GM13976 (cell line): ENCODE results near the gene AUTS2.

Experiments
- DNase-seq: peaks from one replicate; pipeline ENCODE4 v3.0.0; 2012; ENCODE audit warnings: low spot score
- in situ Hi-C: fragments of 300-500 bp; cut with MboI; formaldehyde crosslinking; loops from one replicate; pipeline ENCODE4 v1.12.0; 2022; ENCODE audit warnings: low sequenced_read_pairs, mixed read lengths, inconsistent platforms; ENCODE audit not compliant: unreplicated experiment
- TF ChIP-seq, protein P1 (sequence below): IDR thresholded peaks from 2 replicates; pipeline ENCODE4 v1.5.1; 2012; ENCODE audit warnings: borderline replicate concordance, mild to moderate bottlenecking; ENCODE audit not compliant: insufficient read depth; ENCODE audit errors: extremely low read depth, missing control alignments, control extremely low read depth

Gene AUTS2

DNA sequence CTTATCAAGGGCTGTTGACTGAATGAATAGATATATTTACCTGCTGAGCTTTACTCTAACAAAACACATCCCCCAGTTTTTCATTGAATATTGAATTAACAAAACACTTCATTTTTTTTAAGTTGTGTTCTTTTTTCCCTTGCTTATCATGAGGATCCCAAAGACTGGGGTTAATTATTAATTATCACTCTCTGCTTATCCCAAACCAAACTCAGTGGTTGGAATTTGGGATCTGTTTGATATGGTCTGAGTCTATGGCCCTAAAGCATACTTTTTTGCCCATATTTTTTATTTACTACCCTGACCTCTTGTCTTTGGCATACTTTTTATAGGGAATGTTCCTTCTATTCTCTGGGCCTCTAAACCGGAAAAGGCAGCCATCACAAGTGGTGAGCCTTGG lies 836.5 kb downstream of the AUTS2 start:
- TF ChIP-seq, protein P1, sequence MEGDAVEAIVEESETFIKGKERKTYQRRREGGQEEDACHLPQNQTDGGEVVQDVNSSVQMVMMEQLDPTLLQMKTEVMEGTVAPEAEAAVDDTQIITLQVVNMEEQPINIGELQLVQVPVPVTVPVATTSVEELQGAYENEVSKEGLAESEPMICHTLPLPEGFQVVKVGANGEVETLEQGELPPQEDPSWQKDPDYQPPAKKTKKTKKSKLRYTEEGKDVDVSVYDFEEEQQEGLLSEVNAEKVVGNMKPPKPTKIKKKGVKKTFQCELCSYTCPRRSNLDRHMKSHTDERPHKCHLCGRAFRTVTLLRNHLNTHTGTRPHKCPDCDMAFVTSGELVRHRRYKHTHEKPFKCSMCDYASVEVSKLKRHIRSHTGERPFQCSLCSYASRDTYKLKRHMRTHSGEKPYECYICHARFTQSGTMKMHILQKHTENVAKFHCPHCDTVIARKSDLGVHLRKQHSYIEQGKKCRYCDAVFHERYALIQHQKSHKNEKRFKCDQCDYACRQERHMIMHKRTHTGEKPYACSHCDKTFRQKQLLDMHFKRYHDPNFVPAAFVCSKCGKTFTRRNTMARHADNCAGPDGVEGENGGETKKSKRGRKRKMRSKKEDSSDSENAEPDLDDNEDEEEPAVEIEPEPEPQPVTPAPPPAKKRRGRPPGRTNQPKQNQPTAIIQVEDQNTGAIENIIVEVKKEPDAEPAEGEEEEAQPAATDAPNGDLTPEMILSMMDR, result no peak
- in situ Hi-C loops, result no loop called here
- DNase-seq, result no peak

DNA sequence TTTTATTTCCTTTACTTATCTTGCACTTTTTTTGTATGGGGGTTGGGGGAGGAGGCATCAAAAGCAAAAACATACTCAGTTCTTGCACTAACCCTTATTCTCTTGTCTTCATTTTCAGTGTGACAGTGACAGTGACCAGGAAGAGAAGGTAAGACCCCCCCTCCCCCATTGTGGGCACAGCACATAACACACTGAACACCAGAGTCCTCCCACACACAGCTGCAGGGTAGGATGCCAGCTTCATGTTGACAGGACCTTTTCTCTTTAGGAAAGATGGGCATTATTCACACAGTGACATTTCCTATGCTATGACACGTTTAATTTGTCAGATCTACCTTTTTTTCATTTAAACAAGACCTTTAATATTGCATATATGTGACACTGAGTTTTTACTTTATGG lies 837.4 kb downstream of the AUTS2 start:
- in situ Hi-C loops, result no loop called here
- TF ChIP-seq, protein P1, result no peak
- no peak for DNase-seq

DNA sequence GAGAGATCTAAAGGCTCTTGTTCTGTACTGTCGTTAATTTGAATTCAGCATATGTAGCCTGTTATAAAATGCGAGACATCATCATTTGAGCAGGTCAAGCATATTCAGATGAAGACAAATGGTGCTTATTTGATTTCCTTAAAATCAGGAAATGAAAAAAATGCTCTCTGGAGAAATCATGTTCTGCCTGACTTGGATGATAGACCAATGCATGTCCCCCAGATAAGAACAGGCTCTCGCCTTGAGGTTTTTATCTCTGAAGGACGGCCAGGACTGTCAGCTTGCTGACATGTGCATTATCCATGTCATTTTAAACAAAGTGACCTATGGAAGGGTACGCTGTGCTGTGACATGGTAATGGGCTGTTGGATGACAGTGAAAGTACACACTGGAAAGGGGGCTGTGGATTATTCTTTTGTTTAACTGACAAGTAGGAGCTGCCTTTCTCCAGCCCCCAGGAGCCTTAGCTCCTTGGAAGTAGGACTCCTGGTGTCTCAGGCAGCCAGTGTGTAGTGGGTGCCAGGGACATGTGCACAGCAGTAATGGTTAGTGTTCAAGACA lies 838.6 kb downstream of the AUTS2 start:
- in situ Hi-C loops, result no loop called here
- TF ChIP-seq, protein P1, result no peak

DNA sequence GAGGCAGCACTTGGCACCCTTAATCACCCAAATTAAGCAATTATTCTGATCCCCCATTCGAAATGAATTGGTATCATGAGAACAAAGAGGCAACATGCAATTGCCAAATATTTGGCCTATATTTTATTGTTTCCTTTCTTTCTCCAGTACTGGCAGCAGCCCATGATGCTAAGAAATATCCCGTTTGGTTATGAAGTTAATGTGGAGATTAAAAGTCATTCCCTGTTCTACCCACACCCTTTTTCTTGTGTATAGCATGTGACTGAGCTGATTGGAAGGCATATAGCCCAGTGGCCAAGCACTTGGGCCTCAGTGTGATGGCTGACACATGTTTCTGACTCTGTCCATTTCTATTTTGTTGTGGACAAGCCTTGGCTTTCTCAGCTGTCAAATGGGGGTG lies 841.4 kb downstream of the AUTS2 start:
- in situ Hi-C loops, result no loop called here
- no peak for DNase-seq
- TF ChIP-seq, protein P1, result no peak

More for the DNA sequence above, 838.6 kb downstream of the AUTS2 start:
- DNase-seq, result no peak

DNA sequence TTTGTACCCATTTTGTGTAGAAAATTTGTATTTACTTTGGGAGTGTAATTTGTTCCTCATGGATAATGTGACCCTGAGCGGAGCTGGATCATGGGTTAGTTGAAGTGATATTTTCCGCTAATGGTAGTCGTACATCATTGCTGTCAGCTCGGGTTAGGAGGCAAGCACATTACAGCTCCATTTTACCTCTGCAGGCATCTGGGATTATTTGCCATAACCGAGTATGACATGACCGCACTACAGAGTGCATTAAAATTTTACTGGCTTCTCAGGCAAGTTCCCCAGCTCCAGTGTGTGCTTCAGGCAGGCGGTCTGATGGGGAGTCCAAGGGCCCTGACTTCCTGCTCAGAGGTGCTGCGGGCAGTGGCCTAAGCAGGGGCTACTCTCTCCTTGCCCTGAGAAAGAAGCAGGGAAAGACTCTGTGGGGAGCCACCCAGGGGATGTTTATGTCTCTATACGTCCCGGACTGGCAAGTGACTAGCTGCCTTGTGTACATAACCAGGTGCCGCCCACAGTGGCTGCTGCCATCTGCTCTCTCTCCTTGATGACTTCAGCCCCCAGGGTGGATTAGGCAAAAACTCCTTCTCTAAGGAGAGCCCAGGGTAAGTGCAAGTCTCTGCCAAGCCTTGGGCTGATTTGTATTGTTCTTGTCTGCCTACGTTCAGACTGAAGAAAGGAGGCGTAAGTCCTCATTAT lies 848.3 kb downstream of the AUTS2 start:
- in situ Hi-C loops, result no loop called here
- no peak for DNase-seq
- TF ChIP-seq, protein P1, result no peak

DNA sequence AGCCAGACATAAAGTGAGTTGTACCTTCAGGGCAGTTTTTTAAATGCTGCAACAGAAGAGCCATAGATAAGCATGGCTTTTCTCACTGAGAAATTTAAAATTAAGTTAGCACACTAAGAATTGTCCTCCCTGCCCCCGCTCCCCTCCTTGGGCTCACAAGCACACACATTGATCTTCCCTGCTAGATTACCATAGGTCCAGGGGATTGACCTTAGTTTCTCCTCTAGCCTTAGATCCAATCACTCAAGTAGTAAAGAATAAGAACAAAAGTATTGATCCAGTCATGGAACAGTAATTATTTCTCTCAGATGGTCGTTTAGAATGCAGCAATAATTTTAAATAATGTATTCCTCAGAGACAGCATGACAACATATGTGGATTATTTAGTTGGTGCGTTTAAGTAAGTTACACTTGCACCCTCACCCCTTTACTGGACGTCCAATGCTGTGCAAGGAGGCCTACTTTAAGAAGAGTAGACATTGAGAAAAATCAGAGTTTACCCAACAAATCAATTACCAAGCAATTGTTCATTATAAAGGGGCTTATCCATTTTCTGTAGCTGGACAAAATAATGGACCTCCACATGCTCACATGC lies 850.1 kb downstream of the AUTS2 start:
- TF ChIP-seq, protein P1, result no peak
- in situ Hi-C loops, result no loop called here
- DNase-seq, result no peak
